ENCODE results near the gene ACOX2. TPM values are rescaled to one million over a fixed set of nuclear protein-coding genes. Genes with fewer than 3 reads are reported as not detected.

ACOX2 gene
- total RNA-seq, 1 experiment from 2014 or later: 3.0 TPM

GRCh38 chr3:58491506-58492402, 45.2 kb downstream of the ACOX2 start, which contains the start of gene KCTD6:
Gene KCTD6, plus strand, starts transcription at chr3:58492096. Its CDS starts 6,660 bp downstream, at chr3:58498756.
- DNase-seq (ENCODE audit: low read depth, low spot score): peak; percentile 91
- in situ Hi-C loops (cut with HindIII; ENCODE audit: low pct_unique_long_range_greater_than_20kb, low sequenced_read_pairs): no loop called here

GRCh38 chr3:58490860-58491501, 46.0 kb downstream of the ACOX2 start:
- in situ Hi-C loops (cut with HindIII; ENCODE audit: low pct_unique_long_range_greater_than_20kb, low sequenced_read_pairs): no loop called here
- no peak for DNase-seq (ENCODE audit: low read depth, low spot score)

GRCh38 chr3:58488967-58489366, 48.0 kb downstream of the ACOX2 start:
- no peak for DNase-seq (ENCODE audit: low read depth, low spot score)
- in situ Hi-C loops (cut with HindIII; ENCODE audit: low pct_unique_long_range_greater_than_20kb, low sequenced_read_pairs): no loop called here

- in situ Hi-C loops (cut with HindIII; ENCODE audit: low pct_unique_long_range_greater_than_20kb, low sequenced_read_pairs): no loop called here
- DNase-seq (ENCODE audit: low read depth, low spot score): no peak
Measured at GRCh38 chr3:58487140-58487886, 49.7 kb downstream of the ACOX2 start.

- in situ Hi-C loops (cut with HindIII; ENCODE audit: low pct_unique_long_range_greater_than_20kb, low sequenced_read_pairs): no loop called here
- no peak for DNase-seq (ENCODE audit: low read depth, low spot score)
Measured at GRCh38 chr3:58485801-58486435, 51.1 kb downstream of the ACOX2 start.

GRCh38 chr3:58484722-58485069, 52.3 kb downstream of the ACOX2 start:
- in situ Hi-C loops (cut with HindIII; ENCODE audit: low pct_unique_long_range_greater_than_20kb, low sequenced_read_pairs): no loop called here

GRCh38 chr3:58484045-58484721, 52.8 kb downstream of the ACOX2 start:
- in situ Hi-C loops (cut with HindIII; ENCODE audit: low pct_unique_long_range_greater_than_20kb, low sequenced_read_pairs): no loop called here

More at GRCh38 chr3:58484722-58485069, 52.3 kb downstream of the ACOX2 start:
- DNase-seq (ENCODE audit: low read depth, low spot score): no peak

GRCh38 chr3:58482917-58483636, 53.9 kb downstream of the ACOX2 start:
- in situ Hi-C loops (cut with HindIII; ENCODE audit: low pct_unique_long_range_greater_than_20kb, low sequenced_read_pairs): no loop called here
- no peak for DNase-seq (ENCODE audit: low read depth, low spot score)

More at GRCh38 chr3:58484045-58484721, 52.8 kb downstream of the ACOX2 start:
- DNase-seq (ENCODE audit: low read depth, low spot score): no peak

GRCh38 chr3:58480309-58480708, 56.7 kb downstream of the ACOX2 start:
- in situ Hi-C loops (cut with HindIII; ENCODE audit: low pct_unique_long_range_greater_than_20kb, low sequenced_read_pairs): no loop called here
- DNase-seq (ENCODE audit: low read depth, low spot score): no peak

GRCh38 chr3:58478781-58479180, 58.2 kb downstream of the ACOX2 start:
- in situ Hi-C loops (cut with HindIII; ENCODE audit: low pct_unique_long_range_greater_than_20kb, low sequenced_read_pairs): no loop called here
- no peak for DNase-seq (ENCODE audit: low read depth, low spot score)

GRCh38 chr3:58474967-58475578, 61.9 kb downstream of the ACOX2 start:
- in situ Hi-C loops (cut with HindIII; ENCODE audit: low pct_unique_long_range_greater_than_20kb, low sequenced_read_pairs): no loop called here
- no peak for DNase-seq (ENCODE audit: low read depth, low spot score)

GRCh38 chr3:58474348-58474911, 62.6 kb downstream of the ACOX2 start:
- DNase-seq (ENCODE audit: low read depth, low spot score): no peak
- in situ Hi-C loops (cut with HindIII; ENCODE audit: low pct_unique_long_range_greater_than_20kb, low sequenced_read_pairs): no loop called here

GRCh38 chr3:58473275-58473674, 63.7 kb downstream of the ACOX2 start:
- in situ Hi-C loops (cut with HindIII; ENCODE audit: low pct_unique_long_range_greater_than_20kb, low sequenced_read_pairs): no loop called here

GRCh38 chr3:58471025-58471887, 65.7 kb downstream of the ACOX2 start:
- DNase-seq (ENCODE audit: low read depth, low spot score): peak; percentile 45
- in situ Hi-C loops (cut with HindIII; ENCODE audit: low pct_unique_long_range_greater_than_20kb, low sequenced_read_pairs): no loop called here

More at GRCh38 chr3:58473275-58473674, 63.7 kb downstream of the ACOX2 start:
- no peak for DNase-seq (ENCODE audit: low read depth, low spot score)

- no peak for DNase-seq (ENCODE audit: low read depth, low spot score)
- in situ Hi-C loops (cut with HindIII; ENCODE audit: low pct_unique_long_range_greater_than_20kb, low sequenced_read_pairs): no loop called here
Measured at GRCh38 chr3:58470363-58471024, 66.5 kb downstream of the ACOX2 start.

All from SK-MEL-5 (cell line).